Measurements from ENCODE around the gene JPH4. TPM values are rescaled to one million over a fixed set of nuclear protein-coding genes. Genes with fewer than 3 reads are reported as not detected.

Gene JPH4
- polyA plus RNA-seq, 3 donors from 2014 or later, result 0.10 TPM; not detected in 2

- peak within 1 kb of the TSS in 3 of 5 donors; percentile 24 to 87 (median 86) for H3K4me3 Mint-ChIP-seq
- peak within 1 kb of the TSS in 5 of 6 donors; percentile 67 to 82 (median 76) for H3K27ac Mint-ChIP-seq
Observed at GRCh38 chr14:23551266-23552028, 27.1 kb downstream of the JPH4 start, which contains the start of gene ZFHX2. Gene ZFHX2 (minus strand): TSS chr14:23551765. CDS start chr14:23535325, 16,440 bp downstream.

DNA sequence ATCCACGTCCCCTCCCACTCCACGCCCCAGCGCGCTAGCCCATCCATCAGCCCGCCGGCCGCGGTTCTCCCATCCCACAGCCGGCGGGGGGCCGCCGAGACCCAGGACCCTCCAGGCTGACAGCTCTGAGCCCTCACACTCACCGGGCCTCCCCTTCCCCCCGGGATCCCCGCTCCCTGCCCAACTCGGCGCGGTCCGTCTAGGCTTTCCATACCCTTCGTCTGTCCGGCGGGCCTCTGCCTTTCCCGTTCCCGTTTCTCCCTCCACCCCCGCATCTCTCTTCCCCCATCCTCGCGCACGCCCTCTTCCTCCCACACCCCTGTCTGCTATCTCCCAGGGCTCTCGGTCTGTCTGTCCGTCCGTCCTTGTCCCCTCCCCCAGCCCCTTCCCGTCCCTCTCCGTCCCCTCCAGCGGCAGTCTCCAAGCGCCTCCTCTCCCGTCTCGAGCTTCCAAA, 27.8 kb downstream of the JPH4 start:
- Mint-ChIP-seq H3K4me3 (peak overlapping the region in 2 of 5 donors; percentile 86 to 87), H3K36me3 (no peaks in the 10 kb centered on the region), H3K9me3 (no peaks in the 10 kb centered on the region), H3K4me1 (peaks cover 14 to 23% of the 10 kb centered on the region in 2 donors), H3K27me3 (ENCODE audit: low read depth in 3 of 3) (peaks cover 1 to 8% (median 1%) of the 10 kb centered on the region in 3 donors), H3K27ac (peak overlapping the region in 1 of 6 donors; percentile 67)
- no peak for DNase-seq

More at GRCh38 chr14:23551266-23552028, 27.1 kb downstream of the JPH4 start, which contains the start of gene ZFHX2:
- H3K27me3 Mint-ChIP-seq (ENCODE audit: low read depth in 3 of 3), result peaks cover 1 to 8% (median 4%) of the 10 kb centered on the region in 3 donors
- peak; percentile 49 to 54 (median 53) for DNase-seq
- no peaks in the 10 kb centered on the region for H3K36me3 Mint-ChIP-seq
- H3K4me1 Mint-ChIP-seq, result peaks cover 18 to 29% of the 10 kb centered on the region in 2 donors
- no peaks in the 10 kb centered on the region for H3K9me3 Mint-ChIP-seq

- H3K4me1 Mint-ChIP-seq, result peaks cover 10 to 17% of the 10 kb centered on the region in 2 donors
- H3K36me3 Mint-ChIP-seq, result no peaks in the 10 kb centered on the region
- no peak overlapping the region for H3K27ac Mint-ChIP-seq
- DNase-seq, result no peak
- H3K27me3 Mint-ChIP-seq (ENCODE audit: low read depth in 3 of 3), result peaks cover 0 to 8% (median 3%) of the 10 kb centered on the region in 3 donors
- H3K4me3 Mint-ChIP-seq, result no peak overlapping the region
- no peaks in the 10 kb centered on the region for H3K9me3 Mint-ChIP-seq
Observed at GRCh38 chr14:23550131-23550811, 28.3 kb downstream of the JPH4 start.

DNA sequence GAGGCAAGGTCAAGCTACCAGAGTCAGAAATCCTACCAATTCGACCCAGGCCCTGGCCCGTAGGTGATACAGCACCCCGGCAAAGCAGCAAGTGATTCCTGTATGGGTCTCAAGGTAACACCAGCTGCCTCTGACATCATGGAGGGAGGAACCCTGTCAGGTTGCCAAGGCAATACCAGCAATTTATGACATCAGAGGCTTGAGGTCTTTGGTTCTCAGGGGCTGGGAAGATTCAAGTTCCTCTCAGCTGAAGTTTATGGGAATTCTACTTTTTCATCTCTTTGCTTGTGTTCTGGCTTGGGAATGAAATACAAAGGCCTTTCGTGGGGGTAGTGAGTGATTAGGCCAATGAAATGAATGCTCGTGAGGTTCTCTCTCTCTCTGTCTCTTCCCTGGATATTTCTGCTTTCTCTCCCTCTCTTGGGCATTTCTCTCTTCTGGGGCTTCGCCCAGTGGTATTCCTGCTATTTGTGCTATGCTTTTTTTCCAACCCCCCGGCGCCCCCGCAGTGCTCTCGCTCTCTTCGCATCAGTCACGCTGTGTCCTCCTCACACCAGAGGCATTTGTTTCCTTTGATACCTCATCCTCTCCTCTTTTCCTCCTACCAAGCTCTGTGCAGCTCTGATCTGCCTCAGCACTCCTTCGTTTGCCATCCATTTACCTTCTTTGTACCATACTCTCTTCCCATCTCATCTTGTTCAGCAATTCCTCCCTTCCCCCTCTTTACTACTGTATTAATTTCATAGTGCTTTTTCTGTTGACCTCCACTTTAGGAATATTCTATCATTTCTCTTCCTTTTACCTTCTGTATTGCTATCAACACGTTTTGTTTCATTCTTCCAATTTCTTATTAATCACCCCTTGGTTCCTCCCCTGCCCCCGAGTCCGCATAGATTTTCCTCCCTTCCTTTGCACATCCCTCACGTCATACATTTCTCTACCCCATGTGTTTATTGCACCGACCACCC, 30.0 kb downstream of the JPH4 start:
- no peak for DNase-seq
- Mint-ChIP-seq H3K9me3 (no peaks in the 10 kb centered on the region), H3K36me3 (no peaks in the 10 kb centered on the region), H3K4me3 (no peak overlapping the region), H3K4me1 (peaks cover 8 to 14% of the 10 kb centered on the region in 2 donors), H3K27me3 (ENCODE audit: low read depth in 3 of 3) (peaks cover 0 to 8% (median 3%) of the 10 kb centered on the region in 3 donors), H3K27ac (no peak overlapping the region)

DNA sequence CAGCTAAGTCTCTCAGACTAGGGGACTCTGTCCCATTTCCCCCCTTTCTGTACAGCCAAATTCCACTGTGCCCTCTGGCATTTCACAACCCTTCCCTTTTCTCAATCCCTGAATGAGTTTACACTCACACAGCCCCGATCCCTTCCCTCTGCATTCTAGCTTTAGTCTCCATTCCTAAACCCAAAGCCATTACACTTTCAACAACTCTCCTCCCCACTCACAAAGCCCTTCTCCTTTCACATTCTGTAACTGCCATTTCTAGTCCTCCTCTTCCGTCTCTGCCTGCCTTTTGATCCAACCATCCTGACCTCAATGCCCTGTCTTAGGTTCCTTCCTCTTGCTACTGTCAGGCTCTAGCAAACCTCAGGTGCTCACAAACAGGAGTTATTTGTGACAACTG, 30.7 kb downstream of the JPH4 start:
- Mint-ChIP-seq H3K4me1 (peaks cover 8 to 14% of the 10 kb centered on the region in 2 donors), H3K27ac (no peak overlapping the region), H3K4me3 (no peak overlapping the region), H3K27me3 (ENCODE audit: low read depth in 3 of 3) (peaks cover 0 to 8% (median 3%) of the 10 kb centered on the region in 3 donors), H3K9me3 (no peaks in the 10 kb centered on the region), H3K36me3 (no peaks in the 10 kb centered on the region)
- no peak for DNase-seq

DNA sequence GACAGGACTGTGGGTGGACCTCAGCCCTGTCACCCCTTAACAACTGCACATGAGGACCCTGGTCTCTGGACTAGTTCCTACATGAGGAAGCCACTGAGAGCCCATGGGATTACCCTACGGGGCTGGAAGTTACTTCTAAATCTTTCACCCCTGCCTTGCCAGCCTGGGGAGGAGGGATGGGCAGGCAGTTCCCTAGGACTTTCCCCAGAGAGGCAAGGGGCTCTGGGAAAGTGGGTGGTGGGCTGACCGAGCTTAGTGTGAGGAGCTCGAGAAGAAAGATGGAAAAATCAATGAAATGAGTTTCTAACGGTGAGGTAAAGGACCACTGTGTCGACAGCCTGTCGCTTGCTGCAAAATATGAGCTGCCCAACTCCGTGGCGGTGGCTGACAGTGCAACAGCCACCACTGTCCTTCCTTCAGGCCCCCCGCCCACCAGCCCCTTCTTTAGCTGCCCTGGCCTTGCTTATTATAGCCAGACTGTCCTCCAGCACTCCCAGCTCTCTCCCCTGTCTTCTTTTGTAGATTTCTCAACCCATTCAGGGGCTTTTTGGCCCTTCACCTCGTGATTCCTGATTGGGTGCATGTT, 32.0 kb downstream of the JPH4 start:
- H3K27me3 Mint-ChIP-seq (ENCODE audit: low read depth in 3 of 3), result peaks cover 0 to 9% (median 3%) of the 10 kb centered on the region in 3 donors
- no peak for DNase-seq
- H3K36me3 Mint-ChIP-seq, result peaks cover 0 to 7% (median 0%) of the 10 kb centered on the region in 3 donors
- H3K27ac Mint-ChIP-seq, result no peak overlapping the region
- peaks cover 6 to 7% of the 10 kb centered on the region in 2 donors for H3K4me1 Mint-ChIP-seq
- H3K9me3 Mint-ChIP-seq, result no peaks in the 10 kb centered on the region
- no peak overlapping the region for H3K4me3 Mint-ChIP-seq

- peaks cover under 1% of the 10 kb centered on the region in 2 donors for H3K4me1 Mint-ChIP-seq
- no peak for DNase-seq
- H3K4me3 Mint-ChIP-seq, result no peak overlapping the region
- peaks cover 0 to 7% (median 0%) of the 10 kb centered on the region in 3 donors for H3K36me3 Mint-ChIP-seq
- H3K27me3 Mint-ChIP-seq (ENCODE audit: low read depth in 3 of 3), result peaks cover 0 to 6% (median 2%) of the 10 kb centered on the region in 3 donors
- no peak overlapping the region for H3K27ac Mint-ChIP-seq
- no peaks in the 10 kb centered on the region for H3K9me3 Mint-ChIP-seq
Observed at GRCh38 chr14:23545740-23546365, 32.7 kb downstream of the JPH4 start.

DNA sequence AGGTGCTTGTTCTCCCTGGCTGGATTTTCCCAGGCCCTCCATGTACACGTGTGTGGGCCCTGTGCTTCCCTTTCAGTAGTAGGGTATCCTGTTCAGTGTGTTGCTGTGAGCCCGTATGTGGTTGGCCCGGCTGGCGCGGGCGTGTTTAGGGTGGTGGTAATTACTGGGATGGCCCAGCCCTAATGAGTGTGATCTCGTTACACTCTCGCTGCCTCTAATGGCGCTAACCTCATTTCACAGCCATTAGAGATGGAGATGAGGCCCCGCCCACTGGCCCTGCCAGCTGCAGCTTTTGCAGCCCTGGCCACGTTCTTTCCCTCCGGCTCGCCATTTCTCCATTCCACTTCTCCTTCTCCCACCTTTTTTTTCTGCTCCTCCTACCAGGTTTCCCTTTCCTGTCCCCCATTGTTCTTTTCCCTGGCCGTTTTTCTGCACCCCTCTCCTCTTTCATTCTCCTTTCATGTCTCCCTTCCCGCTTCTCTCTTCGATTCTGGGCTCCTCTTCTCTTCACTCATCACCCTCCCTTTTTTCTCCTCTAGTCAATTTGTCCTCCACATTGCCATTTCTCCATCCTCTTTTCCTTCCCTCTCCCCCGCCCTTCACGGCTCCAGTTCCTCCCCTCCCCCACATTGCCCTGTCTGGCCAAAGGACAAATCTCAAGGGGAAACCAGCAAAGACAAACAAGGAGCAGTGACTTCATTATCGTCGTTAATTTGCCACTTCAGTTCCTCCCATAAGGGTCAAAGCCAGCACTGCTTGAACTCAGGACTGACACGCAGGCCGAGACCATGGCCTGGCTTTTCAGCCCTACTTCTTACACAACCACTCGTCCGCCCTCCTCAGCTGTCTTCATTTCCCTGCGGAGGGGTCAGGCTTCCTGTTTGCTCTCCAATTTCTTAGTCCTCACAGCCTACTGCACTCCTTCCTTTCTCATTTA, 33.8 kb downstream of the JPH4 start:
- Mint-ChIP-seq H3K27me3 (ENCODE audit: low read depth in 3 of 3) (peaks cover 0 to 5% (median 2%) of the 10 kb centered on the region in 3 donors), H3K9me3 (no peaks in the 10 kb centered on the region), H3K4me1 (no peaks in the 10 kb centered on the region), H3K27ac (no peak overlapping the region), H3K36me3 (peaks cover 0 to 7% (median 0%) of the 10 kb centered on the region in 3 donors), H3K4me3 (no peak overlapping the region)
- no peak for DNase-seq

DNA sequence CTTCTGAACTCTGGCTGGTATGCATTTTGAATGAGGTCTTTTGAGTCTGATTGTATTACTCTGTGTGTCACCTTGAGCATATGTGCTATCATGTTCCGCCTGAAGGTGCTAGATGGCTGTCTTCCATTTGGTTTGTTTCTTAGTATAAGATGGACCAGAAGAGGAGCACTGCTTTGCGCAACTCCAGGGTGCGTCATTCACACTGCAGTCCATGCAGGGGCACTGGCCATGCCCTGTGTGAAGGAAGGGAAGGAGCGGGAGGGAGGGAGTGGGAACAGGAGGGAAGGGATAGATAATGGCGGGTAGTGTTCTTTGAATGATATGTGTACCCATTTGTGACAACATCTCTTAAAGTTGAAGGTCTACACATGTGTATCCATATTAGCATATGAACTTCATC, 35.2 kb downstream of the JPH4 start:
- no peak for DNase-seq
- H3K36me3 Mint-ChIP-seq, result peaks cover 0 to 7% (median 0%) of the 10 kb centered on the region in 3 donors
- no peaks in the 10 kb centered on the region for H3K9me3 Mint-ChIP-seq
- H3K27me3 Mint-ChIP-seq (ENCODE audit: low read depth in 3 of 3), result peaks cover 0 to 5% (median 2%) of the 10 kb centered on the region in 3 donors
- no peak overlapping the region for H3K27ac Mint-ChIP-seq
- H3K4me1 Mint-ChIP-seq, result no peaks in the 10 kb centered on the region
- H3K4me3 Mint-ChIP-seq, result no peak overlapping the region

GRCh38 chr14:23542261-23542660, 36.3 kb downstream of the JPH4 start:
- Mint-ChIP-seq H3K27ac (peak overlapping the region in 2 of 6 donors; percentile 15 to 43), H3K9me3 (no peaks in the 10 kb centered on the region), H3K4me1 (no peaks in the 10 kb centered on the region), H3K36me3 (peaks cover 0 to 7% (median 0%) of the 10 kb centered on the region in 3 donors), H3K27me3 (ENCODE audit: low read depth in 3 of 3) (peaks cover 0 to 5% (median 2%) of the 10 kb centered on the region in 3 donors), H3K4me3 (no peak overlapping the region)
- no peak for DNase-seq

DNA sequence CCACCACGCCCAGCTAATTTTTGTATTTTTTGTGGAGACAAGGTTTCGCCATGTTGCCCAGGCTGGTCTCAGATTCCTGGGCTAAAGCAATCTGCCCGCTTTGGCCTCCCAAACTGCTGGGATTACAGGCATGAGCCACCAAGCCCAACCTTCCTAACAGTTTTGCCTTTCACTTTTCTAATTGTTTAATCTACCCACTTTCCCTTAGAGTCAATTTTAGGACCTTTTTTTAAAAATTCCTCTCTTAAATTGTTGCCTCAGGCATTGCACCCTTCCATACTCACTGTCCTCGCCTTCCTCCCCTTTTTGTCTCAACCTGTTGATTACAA, 38.5 kb downstream of the JPH4 start:
- DNase-seq, result no peak
- Mint-ChIP-seq H3K4me1 (no peaks in the 10 kb centered on the region), H3K9me3 (no peaks in the 10 kb centered on the region), H3K27ac (no peak overlapping the region), H3K27me3 (ENCODE audit: low read depth in 3 of 3) (peaks cover 0 to 5% (median 0%) of the 10 kb centered on the region in 3 donors), H3K36me3 (peaks cover 0 to 7% (median 0%) of the 10 kb centered on the region in 3 donors), H3K4me3 (no peak overlapping the region)

Measured in immature natural killer cell (primary cell).